Activated B cell treated with CpG ODN at 0.5 μM for 24 hours (primary cell): ENCODE results near the gene FBP1. TPM values are rescaled to one million over a fixed set of nuclear protein-coding genes. Genes with fewer than 3 reads are reported as not detected.
"Not testable (repeated sequence)": the region's sequence is repeated elsewhere in the genome, so short reads cannot be mapped to it uniquely, and the experiment has no call there.

Source experiments
- ATAC-seq: fragments of 200-7000 bp; cut with Tn5 transposase; one replicate; pipeline ENCODE4 v1.10.0; 2021; ENCODE audit warnings: low read depth, mild to moderate bottlenecking, moderate library complexity
- CTCF ChIA-PET: fragments of 350-600 bp; sonication (Branson Sonifier 250); formaldehyde crosslinking; loops from one replicate; lab custom pipeline; 2021; ENCODE audit warnings: antibody characterized with exemption; lab: Charles Lee
- POLR2A ChIA-PET: fragments of 350-600 bp; sonication (Branson Sonifier 250); formaldehyde crosslinking; loops from one replicate; lab custom pipeline; 2021; ENCODE audit warnings: antibody characterized with exemption; lab: Charles Lee
- DNase-seq: peaks from one replicate; pipeline ENCODE4 v3.0.0; 2022
- H3K27ac Mint-ChIP-seq: one replicate; pipeline ENCODE4 v1.8.0; 2020; ENCODE audit warnings: mixed read lengths
- H3K27me3 Mint-ChIP-seq: one replicate; pipeline ENCODE4 v1.8.0; 2021; ENCODE audit warnings: mixed read lengths
- H3K36me3 Mint-ChIP-seq: one replicate; pipeline ENCODE4 v1.8.0; 2021; ENCODE audit warnings: low read depth, mixed read lengths
- H3K4me1 Mint-ChIP-seq: one replicate; pipeline ENCODE4 v1.8.0; 2021; ENCODE audit warnings: mixed read lengths
- H3K4me3 Mint-ChIP-seq: one replicate; pipeline ENCODE4 v1.8.0; 2020; ENCODE audit warnings: mild to moderate bottlenecking, mixed read lengths
- H3K9me3 Mint-ChIP-seq: one replicate; pipeline ENCODE4 v1.8.0; 2020; ENCODE audit warnings: mixed read lengths
- CTCF ChIP-seq: fragments of 200-600 bp; IDR thresholded peaks from one replicate; pipeline ENCODE4 v1.8.0; 2022; ENCODE audit warnings: antibody characterized with exemption, mild to moderate bottlenecking
- intact Hi-C: fragments of 100-400 bp; cut with micrococcal nuclease; formaldehyde crosslinking; loops from one replicate; pipeline ENCODE4 v1.15.1; 2024
- total RNA-seq: library from RNA; stranded (reverse); gene quantifications from 2 replicates; pipeline ENCODE4 v1.2.3, GENCODE V29; 2022

The FBP1 gene
- total RNA-seq, 1 donor from 2014 or later, result 0.80 TPM

DNA sequence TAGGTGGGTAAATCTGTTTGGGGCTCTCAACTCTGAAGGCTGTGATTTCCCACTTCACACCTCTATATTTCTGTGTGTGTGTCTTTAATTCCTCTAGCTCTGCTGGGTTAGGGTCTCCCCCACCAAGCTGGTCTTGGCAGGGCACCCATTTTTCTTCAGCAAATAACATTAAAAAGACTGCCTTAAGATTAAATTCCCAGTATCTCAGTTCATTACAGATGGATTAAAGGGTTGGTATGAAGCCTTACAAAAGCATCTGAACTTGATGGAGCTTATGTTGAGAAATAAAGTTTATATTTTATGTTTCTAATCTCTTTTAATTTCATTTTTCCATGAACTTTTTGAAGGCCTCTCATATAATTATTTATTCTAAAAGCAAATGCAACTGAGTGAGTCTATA, 72.8 kb downstream of the FBP1 start:
- CTCF ChIA-PET, result no interaction called here

GRCh38 chr9:94564279-94564678, 75.0 kb downstream of the FBP1 start:
- H3K4me1 Mint-ChIP-seq, POLR2A ChIA-PET, H3K9me3 Mint-ChIP-seq, DNase-seq, ATAC-seq, intact Hi-C loops, H3K36me3 Mint-ChIP-seq, H3K27ac Mint-ChIP-seq, CTCF ChIA-PET, H3K4me3 Mint-ChIP-seq: not testable (repeated sequence)
- peaks cover 15% of the 10 kb centered on the region for H3K27me3 Mint-ChIP-seq

More for the DNA sequence above, 72.8 kb downstream of the FBP1 start:
- H3K36me3 Mint-ChIP-seq, result no peaks in the 10 kb centered on the region
- intact Hi-C loops, result no loop called here
- TF ChIP-seq CTCF, result no peak
- H3K4me1 Mint-ChIP-seq, result no peaks in the 10 kb centered on the region
- no peak for DNase-seq
- no peak overlapping the region for H3K4me3 Mint-ChIP-seq
- ATAC-seq, result no peak
- POLR2A ChIA-PET, result no interaction called here
- H3K27me3 Mint-ChIP-seq, result peaks cover 13% of the 10 kb centered on the region
- no peak overlapping the region for H3K27ac Mint-ChIP-seq
- peaks cover 5% of the 10 kb centered on the region for H3K9me3 Mint-ChIP-seq

GRCh38 chr9:94563548-94563947, 75.8 kb downstream of the FBP1 start:
- CTCF ChIA-PET, result no interaction called here
- intact Hi-C loops, result no loop called here
- peaks cover 5% of the 10 kb centered on the region for H3K9me3 Mint-ChIP-seq

DNA sequence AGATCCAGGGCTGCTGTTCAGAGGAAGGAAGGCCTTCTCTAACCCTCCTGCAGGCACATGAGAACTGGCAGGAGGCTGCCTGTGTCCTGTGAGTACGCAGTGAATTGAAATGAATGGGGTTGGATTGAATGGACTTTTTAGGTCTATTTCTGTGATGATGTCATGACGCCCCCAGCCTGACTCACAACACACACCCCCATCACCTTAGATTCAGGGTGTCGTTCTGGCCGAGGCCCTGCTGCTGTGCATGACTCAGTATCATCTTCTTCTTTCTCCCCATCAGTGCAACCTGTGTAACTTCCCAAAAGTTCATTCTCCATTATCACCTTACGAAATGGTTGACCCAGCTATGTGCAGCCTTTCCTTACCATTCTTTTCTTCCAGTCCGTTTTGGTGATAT, 79.1 kb downstream of the FBP1 start:
- Mint-ChIP-seq H3K9me3 (peaks cover 5% of the 10 kb centered on the region), H3K36me3 (no peaks in the 10 kb centered on the region), H3K4me3 (no peak overlapping the region), H3K27me3 (peaks cover 15% of the 10 kb centered on the region), H3K4me1 (no peaks in the 10 kb centered on the region), H3K27ac (no peak overlapping the region)
- ATAC-seq, result no peak
- no peak for TF ChIP-seq CTCF
- no peak for DNase-seq
- POLR2A ChIA-PET, result no interaction called here
- intact Hi-C loops, result no loop called here
- CTCF ChIA-PET, result no interaction called here

More at GRCh38 chr9:94563548-94563947, 75.8 kb downstream of the FBP1 start:
- TF ChIP-seq CTCF, result no peak
- POLR2A ChIA-PET, result no interaction called here
- ATAC-seq (no peak), DNase-seq (no peak)
- Mint-ChIP-seq H3K4me1 (no peaks in the 10 kb centered on the region), H3K27me3 (peaks cover 15% of the 10 kb centered on the region), H3K4me3 (no peak overlapping the region), H3K36me3 (no peaks in the 10 kb centered on the region), H3K27ac (no peak overlapping the region)

- intact Hi-C loops, result loop anchor here (10.0 kb wide), 1 partner anchor 567 kb away; no protein-coding TSS in a partner anchor
These were observed 81.9 kb downstream of the FBP1 start for GRCh38 chr9:94557376-94557775.

More at GRCh38 chr9:94557376-94557775, 81.9 kb downstream of the FBP1 start:
- Mint-ChIP-seq H3K4me3 (no peak overlapping the region), H3K9me3 (no peaks in the 10 kb centered on the region), H3K4me1 (no peaks in the 10 kb centered on the region), H3K36me3 (no peaks in the 10 kb centered on the region), H3K27ac (no peak overlapping the region), H3K27me3 (peaks cover 13% of the 10 kb centered on the region)
- CTCF ChIA-PET, result no interaction called here
- no peak for DNase-seq
- POLR2A ChIA-PET, result no interaction called here
- no peak for TF ChIP-seq CTCF
- ATAC-seq, result no peak
